ENCODE results near the gene MFGE8.

GRCh38 chr15:88865498-88866099, 47.6 kb downstream of the MFGE8 start:
- no peak for TF ChIP-seq CTCF (IDR thresholded peaks at IDR 0.05)
- TF ChIP-seq POLR2A (IDR thresholded peaks at IDR 0.05) = no peak
- no peak for TF ChIP-seq POLR2AphosphoS5 (IDR thresholded peaks at IDR 0.05)
